ENCODE results near the gene CPED1.
"Not testable (repeated sequence)": the region's sequence is repeated elsewhere in the genome, so short reads cannot be mapped to it uniquely, and the experiment has no call there.

The CPED1 gene

GRCh38 chr7:121269798-121270197 lies 281.3 kb downstream of the CPED1 start:
- no peak for DNase-seq

- DNase-seq, result no peak
Observed at GRCh38 chr7:121271098-121271497, 282.6 kb downstream of the CPED1 start.

GRCh38 chr7:121271916-121272315 lies 283.4 kb downstream of the CPED1 start:
- no peak for DNase-seq

DNA sequence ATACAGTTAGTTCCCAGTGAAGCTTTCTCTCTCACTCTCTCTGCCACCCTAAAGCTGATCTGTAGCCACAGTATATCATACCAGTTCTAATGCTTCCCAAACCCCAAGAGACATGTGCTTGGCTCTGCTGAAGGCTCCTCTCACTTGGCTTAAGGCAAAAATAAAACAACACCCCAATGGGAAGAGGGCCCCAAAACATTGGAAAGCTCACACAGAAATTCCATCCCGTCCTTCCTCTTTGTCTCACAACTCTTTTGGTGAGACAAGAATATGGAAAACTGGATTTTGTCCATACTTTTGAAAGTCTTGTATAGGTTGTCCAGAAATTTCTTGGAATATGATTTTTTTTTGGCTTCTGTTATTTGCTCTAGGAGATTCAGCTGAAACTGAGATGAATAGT lies 284.2 kb downstream of the CPED1 start:
- DNase-seq, result no peak

- no peak for DNase-seq
Observed at GRCh38 chr7:121273467-121274167, 285.1 kb downstream of the CPED1 start.

- no peak for DNase-seq
Observed at GRCh38 chr7:121274467-121274866, 286.0 kb downstream of the CPED1 start.

DNA sequence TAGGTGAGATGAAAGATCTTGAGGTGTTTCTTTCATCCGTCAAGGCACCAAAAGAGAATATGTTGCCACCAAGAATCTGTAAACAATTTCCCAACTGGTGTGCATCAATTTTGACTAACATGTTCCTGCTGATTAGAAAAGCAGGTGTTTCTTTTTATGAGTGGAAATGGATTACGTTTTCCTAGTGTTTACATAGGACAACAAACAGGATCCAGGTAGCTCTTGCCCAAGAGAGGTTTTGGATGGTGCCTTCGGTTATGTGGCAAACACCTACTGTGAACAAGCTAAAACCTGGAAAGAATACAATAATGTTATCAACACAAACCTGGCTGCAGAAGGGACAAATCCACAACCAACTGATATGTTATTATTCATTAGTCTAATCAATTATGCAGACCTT lies 286.7 kb downstream of the CPED1 start:
- no peak for DNase-seq

DNA sequence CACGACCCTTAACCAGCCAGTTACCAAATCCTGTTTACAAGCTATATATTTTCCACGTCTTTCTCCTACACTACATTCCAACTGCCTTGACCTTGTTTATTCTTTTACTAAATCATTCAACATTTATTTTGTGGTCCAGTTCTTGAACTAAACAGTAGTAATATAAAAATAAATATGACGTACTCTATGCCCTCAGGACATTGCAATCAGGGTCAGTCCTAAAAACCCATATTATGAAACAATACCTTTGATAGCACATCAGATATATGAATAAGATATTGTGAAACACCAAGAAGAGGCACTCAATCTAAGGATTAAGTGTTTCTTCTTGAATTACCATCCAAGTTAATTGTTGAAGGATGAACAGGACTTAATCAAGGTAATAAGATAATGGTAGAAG lies 287.8 kb downstream of the CPED1 start:
- DNase-seq, result no peak

- no peak for DNase-seq
Observed at GRCh38 chr7:121278120-121279021, 289.9 kb downstream of the CPED1 start.

DNA sequence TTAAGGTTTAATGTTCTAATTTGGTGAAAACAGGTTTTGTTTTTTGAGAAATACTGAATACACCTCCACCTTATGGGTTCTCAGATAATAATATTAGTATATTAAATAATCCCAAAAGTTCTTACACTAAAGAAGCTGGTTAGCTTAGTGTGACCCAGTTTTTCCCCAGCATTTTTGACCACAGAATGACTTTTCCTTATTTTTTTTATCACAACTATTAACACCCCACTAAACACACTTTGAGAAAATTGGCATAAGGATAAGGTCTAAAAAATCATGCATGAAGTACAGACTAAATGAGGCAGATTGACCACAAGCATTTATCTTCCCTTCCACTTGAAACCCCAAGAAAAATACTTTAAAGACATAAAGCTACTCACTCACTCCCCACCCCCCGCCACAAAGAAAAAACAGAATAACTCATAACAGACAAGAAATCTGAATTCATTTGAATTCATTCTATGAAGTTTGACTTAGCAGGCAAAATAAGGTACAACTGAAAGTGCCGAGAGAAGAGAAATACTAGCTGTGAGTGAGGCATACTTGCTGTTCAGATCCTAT lies 290.6 kb downstream of the CPED1 start:
- no peak for DNase-seq

DNA sequence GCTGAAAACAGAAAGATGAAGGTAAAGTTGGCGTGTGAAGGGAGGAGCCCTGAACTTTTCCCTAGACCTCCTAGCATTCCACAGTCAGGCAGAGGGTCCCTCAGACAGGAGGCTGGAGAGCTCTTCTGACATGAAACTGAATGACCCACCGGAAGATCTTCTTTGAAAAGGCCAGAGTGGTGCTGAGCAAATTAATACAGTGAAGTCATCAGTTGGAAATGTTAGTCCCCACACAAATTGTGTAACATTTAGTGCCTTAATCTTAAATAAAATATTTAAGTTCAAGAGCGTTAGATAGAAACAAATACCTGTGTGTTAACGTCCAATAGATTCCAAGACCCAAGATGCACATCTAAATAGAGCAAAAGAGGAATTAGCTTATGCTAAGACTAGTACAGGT lies 291.3 kb downstream of the CPED1 start:
- DNase-seq, result no peak

GRCh38 chr7:121280656-121281055 lies 292.1 kb downstream of the CPED1 start:
- no peak for DNase-seq

DNA sequence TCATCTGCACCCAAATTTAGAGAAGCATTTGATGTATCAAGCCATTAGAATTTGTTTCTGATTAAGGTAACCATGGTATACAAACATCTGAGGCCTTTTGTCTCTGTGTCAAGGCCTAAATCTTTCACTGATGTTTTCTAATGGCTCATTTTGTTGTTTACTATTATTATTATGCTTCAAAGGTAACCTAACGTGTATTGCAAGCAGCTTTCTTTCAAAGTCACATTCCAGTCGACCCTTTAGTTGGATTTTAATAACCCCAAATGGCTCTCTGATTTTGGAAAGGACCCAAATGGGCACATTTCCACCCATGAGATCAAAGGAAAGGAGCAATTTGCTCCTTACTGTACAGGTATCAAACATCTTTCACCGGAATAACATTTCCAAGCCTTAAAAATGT lies 293.6 kb downstream of the CPED1 start:
- DNase-seq, result no peak

GRCh38 chr7:121285066-121285667 lies 296.7 kb downstream of the CPED1 start:
- no peak for DNase-seq

- DNase-seq, result no peak
Observed at GRCh38 chr7:121286186-121286585, 297.7 kb downstream of the CPED1 start.

- no peak for DNase-seq
Observed at GRCh38 chr7:121286742-121287734, 298.5 kb downstream of the CPED1 start.

DNA sequence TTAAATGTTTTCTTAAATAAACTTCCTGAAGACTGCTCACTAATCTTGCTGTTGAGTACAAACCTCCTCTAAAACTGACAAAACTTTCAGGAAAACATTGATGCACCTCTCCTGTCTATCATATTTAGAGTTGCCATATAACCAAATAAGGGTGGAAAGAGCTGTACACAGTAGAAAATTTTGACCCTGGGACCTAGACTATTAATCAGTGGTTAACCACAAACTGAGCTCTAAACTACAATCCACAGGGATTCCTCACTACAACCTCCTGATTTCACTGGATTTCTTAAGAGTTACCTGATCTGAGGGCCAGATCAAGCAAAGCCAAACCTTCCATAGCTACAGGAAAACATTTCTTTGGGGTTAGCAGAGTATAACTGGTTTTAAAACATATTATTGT lies 300.4 kb downstream of the CPED1 start:
- DNase-seq, result no peak

- DNase-seq, result not testable (repeated sequence)
Observed at GRCh38 chr7:121289930-121290329, 301.4 kb downstream of the CPED1 start.

DNA sequence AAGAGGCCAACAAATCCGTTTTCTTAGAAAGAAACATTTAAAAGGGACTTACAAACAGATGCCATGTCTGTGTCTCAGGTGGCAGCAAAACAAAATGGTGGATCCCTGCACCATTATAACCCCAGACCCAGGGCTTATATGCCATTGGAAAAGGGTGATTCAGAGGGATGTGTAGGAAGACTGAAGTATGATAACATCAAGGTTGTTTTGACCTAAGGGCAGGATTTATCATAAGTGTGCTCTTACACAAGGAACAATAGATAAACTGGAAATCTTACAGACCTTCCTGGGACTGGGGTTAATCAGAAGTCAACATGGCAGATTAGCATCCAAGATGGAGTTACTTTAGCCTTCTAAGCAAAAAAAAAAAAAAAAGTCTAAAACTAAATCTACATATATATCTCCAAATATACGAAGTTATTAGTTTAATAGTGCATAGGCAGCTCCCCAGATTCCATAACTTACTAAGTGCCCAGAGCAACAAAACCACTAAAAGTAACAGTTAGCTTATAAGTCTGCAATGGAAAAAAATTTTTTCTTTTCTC lies 306.0 kb downstream of the CPED1 start:
- DNase-seq, result no peak

DNA sequence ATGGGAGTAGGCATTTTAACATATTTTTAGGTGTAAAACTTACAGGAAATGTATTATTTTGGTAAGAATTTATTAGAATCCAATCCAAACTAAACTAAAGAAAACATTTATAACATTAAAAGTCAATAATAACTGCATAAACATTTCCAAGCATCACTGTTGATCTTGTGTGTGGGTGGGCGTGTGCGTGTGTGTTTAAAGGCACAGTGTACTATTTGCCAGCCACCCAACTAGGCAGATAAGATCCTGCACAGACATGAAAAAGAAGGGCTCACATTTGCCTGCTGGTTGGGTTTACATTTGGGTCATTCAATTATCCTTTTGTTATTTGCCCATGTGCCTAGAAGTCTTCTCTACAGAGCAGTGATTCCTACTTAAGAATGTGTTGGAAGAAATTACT lies 309.3 kb downstream of the CPED1 start:
- DNase-seq, result no peak

- no peak for DNase-seq
Observed at GRCh38 chr7:121298831-121299239, 310.3 kb downstream of the CPED1 start.
